Measurements from ENCODE around the gene SCP2D1.
A peak's percentile ranks its signal among the peaks of the same experiment; 100 is the strongest.

SCP2D1 gene

DNA sequence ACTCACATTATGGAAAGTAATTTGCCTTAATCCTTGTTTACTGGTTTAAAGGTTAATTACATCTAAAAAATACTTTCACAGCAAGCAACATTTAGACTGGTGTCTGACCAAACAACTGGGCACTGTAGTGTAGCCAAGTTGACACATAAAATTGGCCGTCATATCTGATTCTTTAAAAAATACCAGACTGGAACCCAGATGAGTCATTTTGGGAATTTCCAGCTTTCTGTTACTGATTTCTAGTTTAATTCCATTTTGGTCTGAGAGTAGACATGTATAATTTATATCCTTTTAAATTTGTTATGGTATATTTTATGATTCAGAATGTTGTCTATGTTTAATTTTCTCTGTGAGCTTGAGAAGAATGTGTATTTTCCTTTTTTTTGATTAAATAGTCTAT, 44.1 kb downstream of the SCP2D1 start:
- Histone ChIP-seq H3K36me3 (ENCODE audit: control insufficient read depth in 5 of 5, insufficient read depth in 5 of 5, low read length in 5 of 5) (no peaks in the 10 kb centered on the region), H3K4me3 (ENCODE audit: low read depth in 1 of 5, low read length in 5 of 5) (no peak overlapping the region), H3K27ac (ENCODE audit: low read depth, low read length) (peak overlapping the region; percentile 72), H3K9me3 (ENCODE audit: control insufficient read depth in 5 of 5, low read length in 5 of 5) (peaks cover 0 to 6% (median 0%) of the 10 kb centered on the region in 5 donors), H3K9ac (ENCODE audit: low read length in 5 of 5) (peak overlapping the region in 1 of 5 donors; percentile 65), H3K27me3 (ENCODE audit: control insufficient read depth in 5 of 5, insufficient read depth in 4 of 5, low read length in 5 of 5) (no peaks in the 10 kb centered on the region), H3K4me1 (ENCODE audit: control insufficient read depth in 5 of 5, insufficient read depth in 5 of 5, low read length in 5 of 5) (peaks cover 0 to 44% (median 22%) of the 10 kb centered on the region in 5 donors)

DNA sequence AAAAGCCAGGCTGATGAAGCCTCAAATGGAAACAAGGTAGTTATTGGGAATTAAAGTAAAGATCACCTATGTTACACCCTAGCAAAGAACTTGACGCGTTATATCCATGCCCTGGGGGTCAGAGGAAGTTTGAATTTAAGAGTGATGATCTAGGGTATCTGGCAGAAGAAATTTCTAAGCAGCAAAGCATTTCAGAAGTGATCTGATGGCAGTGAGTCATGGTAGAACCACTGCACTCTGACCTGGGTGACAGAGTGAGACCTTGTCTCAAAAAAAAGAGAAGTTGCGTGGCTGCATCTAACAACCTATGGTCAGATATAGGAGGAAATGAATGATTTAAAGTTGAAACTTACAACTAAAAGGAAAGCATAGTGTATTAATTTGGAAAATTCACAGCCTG, 45.2 kb downstream of the SCP2D1 start:
- Histone ChIP-seq H3K4me3 (ENCODE audit: low read depth in 1 of 5, low read length in 5 of 5) (no peak overlapping the region), H3K9me3 (ENCODE audit: control insufficient read depth in 5 of 5, low read length in 5 of 5) (peaks cover 0 to 6% (median 0%) of the 10 kb centered on the region in 5 donors), H3K27me3 (ENCODE audit: control insufficient read depth in 5 of 5, insufficient read depth in 4 of 5, low read length in 5 of 5) (no peaks in the 10 kb centered on the region), H3K4me1 (ENCODE audit: control insufficient read depth in 5 of 5, insufficient read depth in 5 of 5, low read length in 5 of 5) (peaks cover 0 to 36% (median 22%) of the 10 kb centered on the region in 5 donors), H3K36me3 (ENCODE audit: control insufficient read depth in 5 of 5, insufficient read depth in 5 of 5, low read length in 5 of 5) (no peaks in the 10 kb centered on the region), H3K9ac (ENCODE audit: low read length in 5 of 5) (no peak overlapping the region), H3K27ac (ENCODE audit: low read depth, low read length) (no peak overlapping the region)

Measured in subcutaneous abdominal adipose tissue (tissue), 5 donors.